ENCODE data around the gene SRPRB.
A peak's percentile ranks its signal among the peaks of the same experiment; 100 is the strongest.

The SRPRB gene

DNA sequence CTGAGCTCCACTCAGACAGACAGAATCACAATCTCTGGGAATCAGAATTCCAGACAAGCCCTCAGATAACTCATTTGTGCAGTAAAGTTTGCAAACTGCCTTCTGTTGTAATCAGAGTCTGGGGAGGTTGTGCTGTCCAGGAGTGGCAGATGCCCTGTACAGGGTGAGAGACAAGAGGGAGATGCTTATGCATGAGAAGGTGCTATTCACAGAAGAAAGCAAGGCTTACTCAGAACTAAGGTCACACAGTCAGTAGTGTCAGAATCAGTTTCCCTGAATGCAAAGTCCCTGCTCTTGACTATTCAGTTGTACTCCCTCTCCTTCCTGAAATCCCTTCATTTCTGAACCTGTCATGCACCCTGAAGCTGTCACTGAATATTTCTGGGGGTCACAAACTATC is 43.7 kb downstream of the SRPRB start:
- no peak for DNase-seq

DNA sequence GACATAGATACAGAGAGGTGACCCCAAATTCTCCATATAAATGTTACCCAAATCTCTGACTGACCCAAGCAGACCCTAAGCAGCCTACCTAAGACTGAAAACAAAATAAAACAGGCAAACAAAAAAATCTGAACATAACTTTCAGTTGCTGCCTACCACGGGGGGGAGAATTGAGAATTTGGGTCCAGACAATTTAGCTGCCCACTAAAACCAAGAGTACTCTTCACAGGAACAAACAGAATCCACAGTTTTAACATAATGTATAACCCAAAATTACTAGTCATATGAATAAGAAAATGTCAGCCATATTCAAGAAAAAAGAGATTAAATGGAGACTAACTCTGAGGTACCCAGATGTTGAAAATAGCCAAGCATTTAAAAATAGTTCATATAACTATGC is 44.4 kb downstream of the SRPRB start:
- no peak for DNase-seq

DNA sequence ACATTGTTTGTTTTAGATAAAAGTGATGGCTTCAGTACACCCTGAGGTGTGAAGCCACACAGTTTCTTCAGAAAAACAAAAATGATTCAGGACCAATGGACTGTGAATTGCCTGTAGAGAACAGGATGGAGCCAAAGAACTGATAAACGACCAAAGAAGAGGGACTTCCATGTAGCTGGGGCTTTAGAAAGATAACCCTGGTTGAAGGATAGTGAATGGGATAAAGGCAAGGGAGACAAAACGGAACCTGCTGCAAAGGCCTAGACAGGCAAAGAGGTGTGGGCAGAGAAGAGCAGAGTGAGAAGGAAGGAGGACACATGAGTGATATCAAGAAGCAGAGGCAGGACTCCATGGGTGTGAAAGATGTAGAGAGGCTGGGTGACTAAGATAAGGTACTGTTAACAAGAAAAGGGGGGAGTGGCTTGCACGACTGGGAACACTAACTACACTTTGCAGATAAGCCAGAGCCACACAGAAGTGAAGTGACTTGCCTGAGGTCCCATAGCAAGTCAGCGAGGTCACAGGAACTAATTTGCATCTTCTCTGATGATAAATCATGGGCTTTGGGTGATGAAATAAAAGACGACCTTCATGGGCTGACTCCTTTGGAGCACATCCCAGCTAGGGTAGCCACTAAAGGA is 45.8 kb downstream of the SRPRB start:
- DNase-seq = no peak

DNA sequence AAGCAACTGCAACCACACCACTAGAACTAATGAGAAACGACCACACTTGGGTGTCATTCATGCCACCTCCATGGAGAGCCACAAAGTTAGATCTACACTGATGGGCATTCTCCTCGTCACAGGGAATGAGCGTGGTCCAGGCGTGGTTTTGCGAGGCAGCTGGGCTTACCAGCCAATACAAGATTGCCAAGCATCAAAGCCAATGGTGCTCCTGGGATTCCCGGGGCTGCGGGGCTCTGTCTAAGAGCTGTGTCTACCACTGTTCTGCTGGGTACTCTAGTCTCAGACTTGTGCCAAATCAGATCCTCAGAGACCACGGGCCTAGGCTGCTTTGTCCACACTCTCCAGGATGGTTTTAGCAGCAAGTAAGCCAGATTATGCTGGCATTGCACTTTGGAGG is 46.3 kb downstream of the SRPRB start:
- DNase-seq = no peak

DNA sequence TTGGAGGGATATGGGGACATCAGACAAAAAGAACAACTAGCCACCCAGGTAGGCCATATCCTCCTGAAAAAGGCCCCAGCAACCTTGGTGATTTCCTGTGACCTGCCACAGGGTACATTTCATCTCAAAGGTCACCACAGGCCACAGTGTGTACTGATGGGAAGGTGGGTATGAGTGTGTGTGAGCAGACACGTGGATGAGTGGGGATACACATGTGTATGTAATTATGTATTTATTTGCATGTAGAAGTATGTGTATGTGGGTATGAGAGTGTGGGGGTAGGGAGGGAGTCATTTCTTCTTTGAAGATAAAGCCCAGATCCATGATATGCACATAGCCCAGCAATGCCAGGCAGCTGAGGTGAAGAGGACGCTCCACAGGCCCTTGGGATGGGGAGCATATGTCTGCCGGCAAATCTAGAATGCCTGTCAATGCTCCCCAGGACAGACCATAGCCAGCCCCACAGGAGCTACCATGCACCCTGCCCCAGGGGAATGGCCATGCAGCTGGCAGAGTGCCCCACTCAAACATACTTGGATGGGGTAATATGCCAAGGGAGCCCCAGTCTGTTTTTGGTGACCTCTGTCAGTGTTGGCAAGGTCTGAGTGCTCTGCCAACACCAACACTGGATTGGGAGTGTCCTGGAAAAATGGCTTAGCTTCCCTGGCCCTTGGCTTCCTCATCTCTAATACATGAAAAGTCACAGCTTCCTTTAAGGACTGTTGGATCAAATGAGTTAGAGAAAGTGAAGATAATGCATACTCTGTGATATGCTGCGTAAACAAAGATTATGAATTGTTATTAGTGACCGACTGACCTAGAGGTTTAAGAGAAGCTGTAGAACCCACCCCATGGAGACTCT is 47.7 kb downstream of the SRPRB start:
- no peak for DNase-seq

DNA sequence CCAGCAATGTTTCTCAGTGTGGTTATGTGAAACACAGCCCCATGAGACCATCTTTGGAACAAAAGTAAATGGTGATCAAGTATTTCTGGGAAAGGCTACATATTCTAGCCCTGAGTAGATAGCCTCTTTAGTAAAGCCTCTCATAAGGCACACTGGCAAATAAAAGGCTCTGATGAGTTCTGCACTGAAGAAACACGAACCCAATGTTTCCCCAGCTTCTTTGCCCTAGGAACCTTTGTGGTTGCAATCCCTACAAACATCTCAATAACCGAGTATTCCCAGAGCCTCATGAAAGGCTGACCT is 48.3 kb downstream of the SRPRB start:
- no peak for DNase-seq

DNA sequence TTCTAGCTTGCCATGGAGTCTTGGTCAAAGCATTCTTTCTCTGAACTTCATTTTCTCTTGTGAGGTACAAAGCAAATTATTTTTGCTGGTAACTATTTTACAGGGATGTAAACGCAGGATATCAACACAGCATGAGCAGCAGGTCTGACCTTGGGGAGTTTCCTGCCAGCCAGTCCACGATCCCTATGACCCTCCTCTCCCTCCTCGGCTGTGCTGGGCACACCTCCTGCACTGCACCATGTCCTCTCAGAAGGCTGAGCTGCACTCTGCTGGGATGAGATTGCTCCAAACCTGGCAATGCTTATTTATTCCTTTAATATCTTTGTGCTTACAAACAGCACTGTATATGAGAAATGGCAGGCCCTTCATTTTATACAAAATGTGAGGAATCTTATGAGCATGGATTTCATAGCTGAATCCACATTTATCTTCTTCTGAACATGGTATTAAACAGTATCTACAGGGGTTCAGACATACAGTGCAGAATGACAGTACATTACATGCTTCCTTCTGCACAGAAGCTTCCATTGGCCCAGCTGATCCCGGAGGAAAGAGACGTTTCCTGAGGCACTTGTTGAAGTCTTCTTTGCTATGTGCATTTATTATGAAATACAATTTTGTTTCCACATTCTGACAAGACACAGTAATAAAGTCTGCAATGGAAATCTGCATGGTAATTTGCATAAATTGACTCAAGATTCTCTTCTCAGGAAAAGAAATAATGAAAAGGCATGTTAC is 48.8 kb downstream of the SRPRB start:
- no peak for DNase-seq

DNA sequence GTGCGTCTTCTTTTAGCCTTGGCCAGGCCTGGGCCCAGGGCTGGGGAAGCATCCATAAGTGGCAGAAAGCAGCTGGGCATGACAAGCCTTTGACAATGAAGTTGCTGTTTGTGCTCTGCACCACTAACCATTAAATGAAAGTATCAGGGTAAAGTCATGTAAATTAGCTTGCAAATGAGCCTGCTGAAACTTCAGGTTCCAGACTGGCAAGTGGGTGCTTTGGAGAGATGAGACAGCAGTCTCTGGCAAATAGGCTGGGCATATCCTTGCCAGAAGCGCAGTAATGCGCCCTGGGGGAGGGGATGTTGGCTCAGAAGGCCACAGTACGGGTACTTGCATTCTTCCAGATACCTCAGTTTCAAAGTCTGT is 49.4 kb downstream of the SRPRB start:
- DNase-seq = no peak

DNA sequence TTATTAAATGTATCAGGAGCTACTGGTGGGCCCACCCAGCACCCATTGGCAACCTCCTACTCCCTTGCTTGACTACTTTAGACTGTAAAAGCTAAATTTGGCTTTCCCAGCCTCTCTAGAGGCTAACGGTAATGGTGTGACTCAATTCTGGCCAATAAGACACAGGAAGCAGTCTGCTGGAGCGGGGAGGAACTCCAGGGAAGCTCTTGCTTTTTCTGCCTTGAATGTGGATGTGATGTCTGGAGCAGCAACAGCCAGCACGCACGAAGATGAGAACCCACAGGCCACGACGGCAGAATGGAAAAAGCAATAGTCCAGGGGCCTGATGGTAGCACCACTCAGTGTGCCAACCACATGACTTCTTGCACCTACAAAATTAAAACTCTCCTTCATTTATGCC is 50.2 kb downstream of the SRPRB start:
- no peak for DNase-seq

DNA sequence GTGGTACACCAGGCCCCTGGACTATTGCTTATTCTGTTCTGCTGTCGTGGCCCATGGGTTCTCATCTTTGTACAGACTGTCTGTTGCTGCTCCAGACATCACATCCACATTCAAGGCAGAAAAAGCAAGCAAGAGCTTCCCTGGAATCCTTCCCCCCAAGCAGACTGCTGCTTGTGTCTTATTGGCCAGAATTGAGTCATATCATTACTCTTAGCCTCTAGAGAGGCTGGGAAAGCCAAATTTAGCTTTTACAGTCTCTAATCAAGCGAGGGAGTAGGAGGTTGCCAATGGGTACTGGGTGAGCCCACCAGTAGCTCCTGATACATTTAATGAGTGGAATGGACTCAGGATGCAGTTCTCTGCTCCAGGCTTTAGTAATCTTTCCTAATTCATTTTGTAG is 50.7 kb downstream of the SRPRB start:
- DNase-seq = no peak

DNA sequence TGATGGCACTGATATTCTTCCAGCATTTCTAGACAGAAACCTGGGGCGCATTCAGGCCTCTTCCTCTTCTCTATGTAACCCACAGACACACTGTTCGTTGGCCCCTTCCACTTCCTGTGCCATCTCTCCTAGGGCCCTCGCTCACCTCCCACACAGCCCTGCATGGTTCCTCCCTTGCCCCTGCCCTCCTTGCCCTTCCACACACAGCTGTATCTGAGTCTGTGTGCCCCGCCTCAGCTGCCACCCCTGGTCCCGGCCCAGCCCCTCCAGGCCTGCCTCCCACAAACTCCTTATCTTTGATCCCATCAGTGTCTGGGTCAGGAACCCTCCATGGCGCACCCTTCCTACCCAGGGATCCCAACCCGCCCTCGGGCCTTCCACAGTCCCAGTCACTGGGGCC is 52.2 kb downstream of the SRPRB start:
- DNase-seq = no peak

DNA sequence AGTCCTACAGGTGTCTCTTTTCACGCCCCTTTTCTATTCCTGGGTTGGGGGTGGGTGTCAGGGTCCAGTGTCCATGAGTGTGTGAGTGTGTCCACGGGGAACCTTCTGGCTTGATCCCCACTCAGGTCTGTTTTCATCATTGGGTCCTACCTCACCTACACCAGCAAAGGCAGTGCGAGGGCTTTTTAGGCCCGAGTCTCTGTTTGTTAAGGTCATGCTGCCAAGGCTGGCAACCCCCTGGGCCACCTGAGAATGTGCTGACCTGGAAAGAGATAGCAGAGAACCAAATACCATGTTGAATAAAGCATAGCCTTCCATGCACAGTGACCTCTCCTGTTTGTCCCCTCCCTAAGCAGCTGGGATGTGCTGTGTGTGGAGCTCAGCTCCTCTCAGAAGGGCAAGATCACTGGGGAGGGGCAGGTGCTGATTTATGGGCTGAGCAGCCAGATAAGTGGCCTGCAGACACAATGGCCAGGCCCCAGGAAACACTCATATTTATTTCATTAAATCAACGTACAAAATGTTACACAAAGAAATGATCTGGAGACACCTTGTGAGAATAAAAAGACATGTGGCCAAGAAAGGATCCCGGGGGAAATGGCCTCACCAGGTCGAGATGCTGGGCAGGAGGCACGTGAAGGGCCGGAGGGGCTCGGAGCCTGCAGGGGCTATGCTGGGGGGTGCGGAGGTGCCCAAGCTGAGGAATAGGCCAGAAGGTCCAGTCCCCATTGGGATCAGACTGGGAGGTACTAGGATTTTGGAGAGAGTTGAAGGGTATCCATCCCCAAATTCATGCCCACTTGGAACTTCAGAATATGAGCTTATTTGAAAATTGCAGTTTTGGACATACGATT is 54.0 kb downstream of the SRPRB start:
- peak; percentile 1 for DNase-seq

DNA sequence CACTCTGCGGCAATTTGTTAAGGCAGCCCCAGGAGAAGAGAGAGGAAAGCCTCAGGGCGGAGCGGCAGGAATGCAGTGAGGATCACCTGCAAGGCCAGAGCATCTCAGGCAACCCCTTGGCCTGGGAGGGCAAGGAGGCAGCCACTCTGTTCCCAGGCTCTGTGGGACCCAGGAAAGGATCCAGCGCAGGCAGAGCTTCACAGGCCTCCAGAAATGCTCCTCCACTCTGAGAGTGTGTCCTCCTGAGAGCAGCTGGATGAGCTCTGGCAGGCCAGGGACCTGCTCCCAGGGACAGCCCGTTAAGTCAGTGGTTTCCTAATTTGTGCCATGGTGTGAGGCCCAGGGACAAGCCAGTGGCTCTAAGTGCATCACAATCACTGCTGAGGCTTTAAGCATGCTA is 54.9 kb downstream of the SRPRB start:
- DNase-seq = no peak

DNA sequence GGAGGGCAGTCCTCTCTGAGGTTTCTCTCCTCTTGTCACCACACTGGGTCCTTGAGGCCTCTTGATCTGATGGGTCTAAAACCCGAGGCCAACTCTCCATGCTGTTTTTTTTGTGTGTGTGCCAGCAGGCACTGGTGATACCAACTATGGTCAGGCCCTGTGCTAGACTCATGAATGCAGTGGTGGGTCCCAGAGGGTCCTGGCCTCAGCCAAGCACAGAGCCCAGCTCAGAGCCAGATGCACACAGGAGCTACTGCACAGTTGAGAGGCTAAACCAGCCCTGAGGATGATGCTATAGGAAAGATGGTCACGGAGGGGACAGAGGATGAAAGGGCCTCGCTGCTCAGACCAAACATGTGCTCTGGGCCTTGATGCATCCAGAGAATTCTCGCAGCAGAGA is 56.5 kb downstream of the SRPRB start:
- no peak for DNase-seq

DNA sequence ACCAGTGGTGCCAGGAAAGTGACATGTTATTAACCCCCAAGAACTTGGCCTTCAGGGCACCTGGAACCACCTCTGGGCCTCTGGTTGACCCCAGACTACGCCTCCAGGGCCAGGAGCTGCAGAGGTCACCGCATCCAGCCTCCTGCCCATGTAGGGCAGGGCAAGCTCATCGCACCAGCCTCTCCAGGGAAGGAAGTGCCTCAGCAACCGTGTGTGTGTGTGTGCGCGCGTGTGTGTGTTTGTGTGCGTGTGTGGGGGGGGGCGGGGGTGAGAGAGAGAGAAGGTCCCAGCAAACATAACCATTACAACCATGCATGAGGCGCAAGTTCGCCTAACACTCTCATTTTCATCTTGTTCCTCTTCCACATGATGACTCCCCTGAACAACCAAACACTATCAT is 58.3 kb downstream of the SRPRB start:
- no peak for DNase-seq

DNA sequence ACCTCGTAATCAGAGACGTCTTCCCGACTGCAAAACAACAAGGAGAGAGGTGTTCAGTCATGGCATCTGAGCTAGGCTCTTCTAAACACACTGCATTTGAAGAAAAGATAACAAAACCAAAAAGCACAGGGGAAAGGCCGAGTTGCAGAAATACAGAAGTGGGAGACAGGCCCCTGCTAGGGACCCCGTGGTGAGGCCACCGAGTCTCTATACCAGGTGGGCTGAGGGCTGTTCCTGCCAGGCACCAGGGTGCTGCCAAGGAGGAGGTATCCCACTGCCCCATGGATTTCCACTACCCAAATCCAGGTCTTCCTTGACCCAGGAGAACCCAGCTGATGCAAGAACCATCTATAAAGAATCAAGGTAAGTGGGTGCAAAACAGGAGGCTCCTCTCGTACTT is 59.0 kb downstream of the SRPRB start:
- no peak for DNase-seq

DNA sequence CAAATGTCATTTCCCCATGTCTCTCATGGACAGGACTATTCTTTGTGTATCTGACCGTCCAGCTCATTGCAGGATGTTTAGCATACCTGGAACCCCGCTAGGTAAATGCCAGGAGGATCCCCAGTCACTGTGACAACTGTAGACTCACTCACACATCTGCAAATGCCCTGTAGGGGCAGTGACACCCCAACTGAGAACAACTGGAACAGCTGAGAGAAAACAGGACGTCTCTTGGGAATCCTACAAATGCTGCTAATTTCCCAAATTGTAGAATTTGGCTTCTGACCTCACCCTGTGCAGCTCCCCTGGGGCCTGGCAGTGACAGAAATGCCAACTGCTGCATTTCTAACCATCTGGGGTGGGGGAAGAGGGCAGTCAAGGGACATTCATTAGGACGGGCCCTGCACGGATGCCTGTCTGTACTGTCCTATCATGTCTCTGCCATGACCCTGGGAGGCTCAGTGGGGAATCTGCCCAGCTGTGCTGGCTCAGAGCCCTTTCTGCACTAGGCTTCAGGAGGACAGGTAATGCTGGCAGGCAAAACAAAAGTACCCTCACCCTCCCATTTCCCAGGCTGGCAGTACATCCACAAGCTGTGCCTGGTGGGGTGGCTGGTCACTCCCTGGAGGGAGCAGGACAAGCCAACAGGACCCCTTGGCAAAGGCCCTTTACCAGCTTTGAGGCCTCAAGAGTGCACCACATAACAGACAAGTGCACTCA is 59.7 kb downstream of the SRPRB start:
- no peak for DNase-seq

DNA sequence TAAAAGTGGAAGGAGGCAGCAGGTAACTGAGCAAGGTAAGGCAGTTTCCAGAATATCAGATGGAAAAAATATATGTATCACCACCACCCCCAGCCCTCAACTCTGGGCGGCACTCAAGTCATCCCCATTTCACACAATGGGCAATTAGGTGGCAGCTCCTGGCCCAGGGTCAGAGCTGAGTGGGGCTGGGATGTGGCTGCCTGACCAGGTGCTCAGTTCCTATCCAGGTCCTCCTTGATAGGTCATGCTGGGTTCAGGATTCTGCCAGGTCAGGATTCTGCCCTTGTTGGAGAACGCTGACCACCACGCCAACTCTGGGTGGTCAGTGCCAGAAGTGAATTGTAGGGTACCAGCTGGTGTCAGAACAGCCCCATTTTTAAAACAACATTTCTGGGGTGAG is 60.5 kb downstream of the SRPRB start:
- DNase-seq = no peak

DNA sequence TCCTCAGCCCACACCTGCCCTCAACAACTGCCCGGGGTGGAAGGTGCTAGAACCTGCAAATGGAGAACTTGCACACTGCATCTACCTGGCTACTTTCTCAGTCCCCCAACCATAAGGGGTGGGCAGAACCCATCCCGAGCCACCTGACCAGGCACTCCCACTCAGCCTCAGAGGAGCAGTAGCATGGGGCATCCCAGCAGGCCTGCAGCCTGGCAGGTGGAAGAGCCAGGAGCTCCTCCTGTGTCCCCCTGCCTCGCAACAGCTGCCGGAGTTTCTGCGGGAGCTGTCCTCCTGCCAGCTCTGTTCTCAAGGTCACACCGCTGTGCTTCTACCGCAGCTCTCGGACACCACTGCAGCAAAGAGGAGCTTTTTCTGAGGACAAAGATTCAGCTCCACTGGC is 62.6 kb downstream of the SRPRB start:
- no peak for DNase-seq

DNA sequence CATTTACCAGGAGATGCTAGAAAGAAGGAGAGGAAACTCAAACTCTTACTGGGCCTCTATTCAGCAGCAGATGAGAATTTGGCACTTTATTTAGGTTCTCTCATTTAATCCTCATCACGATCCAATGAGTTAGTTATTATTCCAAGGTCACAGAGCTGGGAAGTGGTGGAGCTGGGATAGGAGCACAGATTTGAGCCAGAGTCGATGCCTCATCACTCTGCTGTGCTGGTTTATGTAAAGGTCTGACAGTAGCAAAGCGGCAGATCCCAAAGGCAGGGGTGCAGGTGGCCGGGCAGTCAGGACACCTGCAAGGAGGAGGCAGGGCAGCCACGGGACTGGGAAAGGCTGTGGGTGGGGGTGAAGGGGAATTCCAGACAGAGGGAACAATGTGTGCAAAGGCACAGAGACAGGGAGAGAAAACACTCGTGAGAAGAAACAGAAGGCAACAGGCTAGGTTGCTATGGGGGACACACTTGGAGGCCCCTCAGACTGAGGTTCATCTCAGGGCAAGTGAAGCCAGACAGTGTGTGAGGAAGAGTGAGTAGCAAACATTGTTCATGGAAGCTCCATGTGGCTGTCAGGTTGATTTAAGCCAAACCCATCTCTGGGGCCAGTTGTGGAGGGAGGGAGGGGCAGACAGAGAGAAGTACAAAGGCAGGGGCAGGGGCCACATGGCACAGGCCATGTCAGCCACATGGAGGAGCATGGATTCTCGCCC is 63.3 kb downstream of the SRPRB start:
- DNase-seq = no peak

DNA sequence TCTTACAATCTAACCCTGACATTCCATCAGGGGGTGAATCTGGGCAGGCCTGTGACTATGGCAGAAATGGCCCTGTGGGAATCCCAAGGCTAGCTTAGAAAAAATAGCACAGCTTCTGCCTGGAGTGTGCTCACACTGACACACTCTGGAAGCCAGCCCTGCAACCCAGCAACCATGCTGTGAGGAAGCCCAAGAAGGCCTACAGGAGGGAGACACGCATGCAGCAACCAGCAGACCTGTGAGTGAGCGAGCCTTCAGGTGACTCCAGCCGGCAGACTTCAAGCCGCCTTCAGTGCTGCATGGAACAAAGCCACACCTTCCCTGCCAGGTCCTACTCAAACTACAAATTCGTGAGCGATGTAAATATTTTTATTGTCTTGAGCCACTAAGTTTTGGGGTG is 64.0 kb downstream of the SRPRB start:
- no peak for DNase-seq

DNA sequence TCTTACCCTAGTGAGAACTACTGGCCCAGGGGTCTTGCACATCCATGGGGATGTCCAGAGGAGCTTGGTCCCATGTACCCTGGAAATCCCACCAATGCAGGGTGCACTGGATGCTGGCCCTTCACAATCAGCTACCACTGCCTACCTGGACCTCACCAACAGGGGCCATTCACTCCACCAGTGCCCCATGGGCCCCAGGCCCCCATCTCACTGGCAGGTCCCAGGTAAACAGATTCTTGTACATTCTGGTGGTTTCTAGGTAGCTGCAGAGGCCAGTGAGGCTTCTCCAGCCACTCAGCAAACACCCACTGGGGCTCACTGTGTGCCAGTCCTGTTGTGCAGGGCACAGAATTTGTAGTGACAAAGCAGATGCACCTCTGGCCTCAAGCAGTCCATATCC is 65.2 kb downstream of the SRPRB start:
- DNase-seq = no peak

Data from NCI-H510A treated with DMSO at 0.1 percent for 48 hours (cell line).